ENCODE results near the gene SRCAP. TPM values are rescaled to one million over a fixed set of nuclear protein-coding genes. Genes with fewer than 3 reads are reported as not detected.

The SRCAP gene
- polyA plus RNA-seq, 1 experiment, result 4.4 TPM

DNA sequence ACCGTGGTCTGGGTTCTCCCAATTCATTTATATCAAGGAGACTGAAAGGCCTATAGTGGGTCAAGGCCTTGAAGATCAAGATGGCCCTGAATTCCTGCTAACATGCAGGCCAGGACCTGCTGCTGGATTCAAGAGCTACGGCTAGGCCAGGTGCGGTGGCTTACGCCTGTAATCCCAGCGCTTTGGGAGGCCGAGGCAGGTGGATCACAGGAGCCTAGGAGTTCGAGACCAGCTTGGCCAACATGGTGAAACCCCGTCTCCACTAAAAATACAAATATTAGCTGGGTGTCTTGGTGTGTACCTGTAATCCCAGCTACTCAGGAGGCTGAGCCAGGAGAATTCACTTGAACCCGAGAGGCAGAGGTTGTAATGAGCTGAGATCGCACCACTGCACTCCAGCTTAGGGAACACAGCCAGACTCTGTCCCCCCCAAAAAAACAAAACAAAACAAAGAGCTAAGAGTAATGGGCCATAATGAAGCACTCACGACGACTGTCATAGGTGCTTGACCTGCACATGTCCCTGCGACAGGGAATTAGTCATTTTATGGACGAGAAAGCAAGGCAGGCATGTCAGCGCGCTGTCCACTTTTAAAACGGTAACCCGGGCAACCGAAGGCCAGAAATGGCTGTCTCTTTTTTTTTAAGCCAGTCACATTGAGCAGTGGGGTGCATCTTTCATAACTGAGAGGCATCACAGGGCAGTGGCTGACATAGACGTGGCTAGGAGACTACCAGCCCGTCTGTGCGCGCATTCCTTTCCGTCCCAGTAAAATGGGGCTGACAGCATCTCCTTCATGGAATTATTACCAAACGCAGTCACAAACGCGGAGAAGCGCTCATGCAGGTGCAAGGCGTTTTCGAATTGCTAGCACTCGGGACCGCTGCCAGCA, 41.8 kb upstream of the SRCAP start:
- ChIA-PET CTCF (no interaction called here), POLR2A (no interaction called here)
- no peaks in the 10 kb centered on the region for H3K27me3 ChIP-seq (ENCODE audit: control insufficient read depth, insufficient read depth, low read length)
- DNase-seq (ENCODE audit: low read depth), result no peak
- peaks cover 22% of the 10 kb centered on the region for H3K36me3 ChIP-seq (ENCODE audit: control insufficient read depth, insufficient read depth, low read length)
- TF ChIP-seq, protein P1, sequence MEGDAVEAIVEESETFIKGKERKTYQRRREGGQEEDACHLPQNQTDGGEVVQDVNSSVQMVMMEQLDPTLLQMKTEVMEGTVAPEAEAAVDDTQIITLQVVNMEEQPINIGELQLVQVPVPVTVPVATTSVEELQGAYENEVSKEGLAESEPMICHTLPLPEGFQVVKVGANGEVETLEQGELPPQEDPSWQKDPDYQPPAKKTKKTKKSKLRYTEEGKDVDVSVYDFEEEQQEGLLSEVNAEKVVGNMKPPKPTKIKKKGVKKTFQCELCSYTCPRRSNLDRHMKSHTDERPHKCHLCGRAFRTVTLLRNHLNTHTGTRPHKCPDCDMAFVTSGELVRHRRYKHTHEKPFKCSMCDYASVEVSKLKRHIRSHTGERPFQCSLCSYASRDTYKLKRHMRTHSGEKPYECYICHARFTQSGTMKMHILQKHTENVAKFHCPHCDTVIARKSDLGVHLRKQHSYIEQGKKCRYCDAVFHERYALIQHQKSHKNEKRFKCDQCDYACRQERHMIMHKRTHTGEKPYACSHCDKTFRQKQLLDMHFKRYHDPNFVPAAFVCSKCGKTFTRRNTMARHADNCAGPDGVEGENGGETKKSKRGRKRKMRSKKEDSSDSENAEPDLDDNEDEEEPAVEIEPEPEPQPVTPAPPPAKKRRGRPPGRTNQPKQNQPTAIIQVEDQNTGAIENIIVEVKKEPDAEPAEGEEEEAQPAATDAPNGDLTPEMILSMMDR (IDR thresholded peaks at IDR 0.05; ENCODE audit: insufficient read depth, low read depth, low read length), result no peak
- peak overlapping the region; percentile 48 for H3K4me3 ChIP-seq (ENCODE audit: low read depth, low read length)

DNA sequence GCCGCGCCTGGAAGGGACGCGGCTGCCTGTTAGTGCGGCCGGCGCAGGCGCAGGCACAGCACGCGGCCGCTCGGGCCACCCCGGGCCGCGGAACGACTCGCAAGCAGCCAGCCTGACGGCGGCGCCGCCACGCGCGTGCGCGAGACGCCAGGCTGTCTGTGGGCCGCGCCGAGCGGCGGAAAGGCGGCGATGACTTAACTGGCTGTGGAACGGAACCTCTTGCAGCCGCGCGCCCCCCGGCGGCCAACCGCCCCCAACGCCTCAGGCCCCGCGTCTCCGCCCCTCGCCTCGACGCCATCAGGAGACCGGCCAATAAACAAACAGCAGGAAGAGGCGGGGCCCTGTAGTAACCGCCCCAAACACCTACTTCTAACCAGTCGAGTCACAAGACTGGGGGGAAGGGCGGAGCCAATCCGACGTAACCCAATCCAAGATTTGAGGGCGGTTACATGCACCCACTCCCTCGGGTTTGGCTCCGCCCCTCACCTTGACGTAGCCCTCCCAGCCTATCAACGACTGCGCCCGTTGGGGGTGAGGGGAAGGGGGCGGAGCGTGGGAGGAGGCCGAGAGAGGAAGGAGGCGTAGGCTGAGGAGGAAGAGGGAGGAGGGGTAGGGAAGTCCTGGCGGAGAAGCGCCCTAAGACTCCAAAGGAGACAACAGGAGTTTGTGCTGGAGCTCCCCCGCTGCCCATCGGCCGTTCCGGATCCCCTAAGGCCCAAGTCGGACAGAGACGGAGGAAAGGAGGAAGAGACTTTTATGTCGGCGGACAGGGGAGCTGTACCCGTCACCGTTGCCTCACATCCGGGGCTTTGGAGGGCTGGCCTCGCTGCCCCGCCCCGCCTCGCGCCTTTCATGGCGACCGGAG, 40.9 kb upstream of the SRCAP start, which contains the start of gene FBRS:
FBRS (plus strand) TSS at position 566 of the 865 bp plus-strand sequence. CDS start 1,088 bp downstream, outside the sequence.
- peak; percentile 100 for DNase-seq (ENCODE audit: low read depth)
- POLR2A ChIA-PET, result interaction anchor here (0.5 to 0.6 kb wide), 2 partner anchors 35 to 156 kb away, joined by 3 read pairs; no protein-coding TSS in a partner anchor
- no peaks in the 10 kb centered on the region for H3K27me3 ChIP-seq (ENCODE audit: control insufficient read depth, insufficient read depth, low read length)
- CTCF ChIA-PET, result interaction anchor here (0.6 to 4.6 kb wide), 6 partner anchors 15 to 1465 kb away, joined by 3 to 43 read pairs (median 3); no protein-coding TSS in a partner anchor
- H3K4me3 ChIP-seq (ENCODE audit: low read depth, low read length), result peak within 1 kb of the TSS; percentile 90
- peaks cover 27% of the 10 kb centered on the region for H3K36me3 ChIP-seq (ENCODE audit: control insufficient read depth, insufficient read depth, low read length)
- TF ChIP-seq, protein P1 (IDR thresholded peaks at IDR 0.05; ENCODE audit: insufficient read depth, low read depth, low read length), result peak; percentile 68

DNA sequence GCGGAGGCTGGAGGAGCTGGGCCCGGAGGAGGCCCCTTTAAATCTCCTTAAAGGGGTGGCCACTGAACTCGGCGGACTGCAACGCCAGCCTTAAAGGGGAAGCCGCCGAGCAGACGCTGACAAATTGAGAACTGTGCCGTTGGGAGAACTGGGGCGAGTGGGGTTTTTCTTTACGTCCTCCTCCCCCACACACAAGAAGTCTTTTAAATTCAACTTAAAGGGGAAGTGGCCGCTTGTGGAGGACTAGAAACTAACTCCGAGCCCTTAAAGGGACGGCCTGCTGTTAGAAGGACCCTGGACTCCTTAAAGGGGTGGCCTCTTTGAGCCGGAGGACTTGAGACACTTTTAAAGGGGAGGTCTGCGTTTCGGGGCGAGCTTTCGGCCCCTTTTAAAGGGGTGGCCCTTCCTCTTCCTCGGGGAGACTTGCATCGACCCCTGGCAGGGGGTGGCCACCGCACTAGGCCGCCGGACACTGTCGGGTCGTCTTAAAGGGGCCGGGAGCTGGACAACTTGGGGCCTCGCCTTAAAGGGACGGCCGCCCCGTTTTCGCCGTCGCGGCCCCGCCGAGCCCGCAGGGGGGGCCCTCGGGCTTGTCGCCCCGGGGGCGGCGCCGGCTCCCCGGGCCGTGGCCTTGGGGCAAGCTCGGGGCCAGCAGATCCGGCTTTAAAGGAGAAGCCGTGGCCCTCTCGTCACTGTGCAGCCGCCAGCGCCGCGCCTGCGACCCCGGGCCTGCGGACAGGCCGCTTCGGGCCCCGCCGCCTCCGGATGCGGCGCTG, 40.1 kb upstream of the SRCAP start:
- Histone ChIP-seq H3K27me3 (ENCODE audit: control insufficient read depth, insufficient read depth, low read length) (no peaks in the 10 kb centered on the region), H3K4me3 (ENCODE audit: low read depth, low read length) (peak overlapping the region; percentile 90), H3K36me3 (ENCODE audit: control insufficient read depth, insufficient read depth, low read length) (peaks cover 33% of the 10 kb centered on the region)
- POLR2A ChIA-PET, result interaction anchor here (0.5 to 0.6 kb wide), 2 partner anchors 35 to 155 kb away, joined by 3 read pairs; no protein-coding TSS in a partner anchor
- DNase-seq (ENCODE audit: low read depth), result peak; percentile 82
- TF ChIP-seq, protein P1 (IDR thresholded peaks at IDR 0.05; ENCODE audit: insufficient read depth, low read depth, low read length), result no peak
- CTCF ChIA-PET, result interaction anchor here (0.5 to 4.6 kb wide), 9 partner anchors 11 to 1466 kb away, joined by 3 to 43 read pairs (median 3); no protein-coding TSS in a partner anchor

DNA sequence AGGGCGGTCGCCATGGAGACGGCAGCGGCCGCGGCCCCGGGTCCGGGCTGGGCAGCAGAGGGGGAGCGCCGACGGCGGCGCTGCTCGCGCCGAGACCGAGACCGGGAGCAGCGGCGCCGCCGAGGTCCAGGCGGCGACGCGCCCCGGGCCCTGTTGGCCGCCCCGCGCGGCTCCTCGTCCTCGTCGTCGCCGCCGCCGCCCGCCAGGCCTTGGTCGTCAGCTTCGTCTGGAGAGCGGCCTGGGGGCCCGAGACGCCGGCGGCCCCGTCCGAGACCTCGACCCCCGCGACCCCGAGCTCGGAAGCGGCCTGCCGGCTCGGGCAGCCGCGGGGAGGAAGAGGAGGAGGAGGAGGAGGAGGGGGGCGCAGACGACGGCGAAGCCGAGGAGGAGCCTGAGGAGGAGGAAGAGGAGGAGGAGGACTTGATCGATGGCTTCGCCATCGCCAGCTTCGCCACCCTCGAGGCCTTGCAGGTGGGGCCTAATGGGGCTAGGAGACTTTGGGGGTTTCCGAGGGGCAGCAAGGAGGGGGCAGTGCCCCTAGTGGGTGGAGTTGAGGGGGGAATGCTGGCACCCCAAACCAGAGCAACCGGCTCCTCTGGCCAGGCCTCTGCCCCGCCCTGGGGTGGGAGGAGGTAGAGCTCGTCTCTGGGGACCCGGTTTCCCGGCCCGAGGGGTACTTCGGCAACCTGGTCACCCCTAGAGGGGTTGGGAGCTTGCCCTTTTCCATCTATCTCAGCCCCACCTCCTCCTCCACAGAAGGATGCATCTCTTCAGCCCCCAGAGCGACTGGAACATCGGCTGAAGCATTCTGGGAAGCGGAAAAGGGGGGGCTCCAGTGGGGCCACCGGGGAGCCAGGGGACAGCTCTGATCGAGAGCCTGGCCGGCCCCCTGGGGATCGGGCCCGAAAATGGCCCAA, 39.2 kb upstream of the SRCAP start:
- ChIA-PET CTCF (interaction anchor here (0.5 to 4.6 kb wide), 9 partner anchors 9 to 596 kb away, joined by 3 to 43 read pairs (median 4); partner anchors contain the start of gene PRR14), POLR2A (interaction anchor here (0.5 to 0.8 kb wide), 3 partner anchors 26 to 595 kb away, joined by 3 to 16 read pairs (median 4); no protein-coding TSS in a partner anchor)
- peaks cover 33% of the 10 kb centered on the region for H3K36me3 ChIP-seq (ENCODE audit: control insufficient read depth, insufficient read depth, low read length)
- no peak for DNase-seq (ENCODE audit: low read depth)
- H3K4me3 ChIP-seq (ENCODE audit: low read depth, low read length), result peak overlapping the region; percentile 90
- no peaks in the 10 kb centered on the region for H3K27me3 ChIP-seq (ENCODE audit: control insufficient read depth, insufficient read depth, low read length)
- TF ChIP-seq, protein P1 (IDR thresholded peaks at IDR 0.05; ENCODE audit: insufficient read depth, low read depth, low read length), result no peak
